Keratinocyte (primary cell): ENCODE results near the gene KCNQ2. TPM values are rescaled to one million over a fixed set of nuclear protein-coding genes. Genes with fewer than 3 reads are reported as not detected.

ENCODE experiments used
- DNase-seq: peaks from one replicate; pipeline ENCODE4 v3.0.0-alpha.2; 2011; ENCODE audit warnings: low read depth, missing footprints, low spot score
- FAIRE-seq: peaks from 2 replicates; lab custom pipeline; 2011; peaks lifted over from hg19 to GRCh38; lab: Jason Lieb, UNC
- H2AFZ ChIP-seq: 2 replicates; pipeline ENCODE4 v1.6.0; 2012; ENCODE audit warnings: low read length, control low read depth, inconsistent platforms; ENCODE audit not compliant: control insufficient read depth
- H3K27ac ChIP-seq: 2 replicates; pipeline ENCODE4 v1.5.1; 2011; ENCODE audit warnings: low read length; ENCODE audit not compliant: control insufficient read depth, insufficient read depth
- H3K27me3 ChIP-seq: 3 replicates; pipeline ENCODE4 v1.6.0; 2011; ENCODE audit warnings: low read length; ENCODE audit not compliant: control insufficient read depth, insufficient read depth; ENCODE audit errors: extremely low read depth
- H3K36me3 ChIP-seq, 2 experiments: 2 replicates in 1 of 2; 3 replicates in 1 of 2; pipeline ENCODE4 v1.5.1; 2011; ENCODE audit warnings: low read length in 2 of 2, mild to moderate bottlenecking in 1 of 2; ENCODE audit not compliant: control insufficient read depth in 2 of 2, insufficient read depth in 2 of 2; ENCODE audit errors: extremely low read depth in 1 of 2
- H3K4me1 ChIP-seq: 3 replicates; pipeline ENCODE4 v1.5.1; 2011; ENCODE audit warnings: low read length; ENCODE audit not compliant: control insufficient read depth, insufficient read depth; ENCODE audit errors: extremely low read depth
- H3K4me2 ChIP-seq: 3 replicates; pipeline ENCODE4 v1.6.0; 2011; ENCODE audit warnings: low read depth, low read length; ENCODE audit not compliant: control insufficient read depth, insufficient read depth; ENCODE audit errors: extremely low read depth
- H3K4me3 ChIP-seq, 3 experiments: fragments of 200-600 bp in 1 of 3; sonication (generic) in 1 of 3; 2 replicates in 2 of 3; 3 replicates in 1 of 3; pipeline ENCODE4 v1.5.1; 2011 to 2016; ENCODE audit warnings: low read length in 3 of 3, mild to moderate bottlenecking in 3 of 3, control low read depth in 2 of 3, inconsistent platforms in 1 of 3, low read depth in 1 of 3, mixed read lengths in 1 of 3, mixed run types in 1 of 3, moderate library complexity in 1 of 3; ENCODE audit not compliant: control insufficient read depth in 2 of 3, insufficient read depth in 2 of 3; ENCODE audit errors: extremely low read depth in 1 of 3
- H3K79me2 ChIP-seq: 2 replicates; pipeline ENCODE4 v1.6.0; 2012; ENCODE audit warnings: low read length; ENCODE audit not compliant: control insufficient read depth, insufficient read depth
- H3K9ac ChIP-seq: 3 replicates; pipeline ENCODE4 v1.6.0; 2011; ENCODE audit warnings: low read length; ENCODE audit not compliant: control insufficient read depth, insufficient read depth; ENCODE audit errors: extremely low read depth
- H3K9me1 ChIP-seq: 3 replicates; pipeline ENCODE4 v1.6.0; 2011; ENCODE audit warnings: low read length; ENCODE audit not compliant: control insufficient read depth, insufficient read depth; ENCODE audit errors: extremely low read depth
- H3K9me3 ChIP-seq: 2 replicates; pipeline ENCODE4 v1.5.1; 2012; ENCODE audit warnings: low read depth, low read length; ENCODE audit not compliant: control insufficient read depth
- H4K20me1 ChIP-seq: 3 replicates; pipeline ENCODE4 v1.6.0; 2011; ENCODE audit warnings: low read length; ENCODE audit not compliant: control insufficient read depth, insufficient read depth; ENCODE audit errors: extremely low read depth
- CTCF ChIP-seq, 3 experiments: IDR thresholded peaks in 1 of 3; conservative IDR thresholded peaks in 1 of 3; optimal IDR thresholded peaks in 1 of 3; 2 replicates in 2 of 3; 3 replicates in 1 of 3; pipeline versions ENCODE3 to v1.5.1; 2011; ENCODE audit warnings: low read length in 3 of 3, mild to moderate bottlenecking in 3 of 3, moderate library complexity in 2 of 3, control low read depth in 1 of 3, inconsistent platforms in 1 of 3; ENCODE audit not compliant: insufficient read depth in 2 of 3; ENCODE audit errors: extremely low read depth in 1 of 3
- EZH2 ChIP-seq: IDR thresholded peaks from one replicate; pipeline ENCODE4 v1.6.1; 2012; ENCODE audit warnings: inconsistent platforms, mild to moderate bottlenecking, low read length, moderate library complexity
- dilution Hi-C: fragments of 300-500 bp; cut with MboI; formaldehyde crosslinking; loops from one replicate; pipeline ENCODE4 v1.7.0; 2020; ENCODE audit warnings: low sequenced_read_pairs; ENCODE audit not compliant: extremely low pct_ligation_motif_present
- polyA plus RNA-seq, 5 experiments: library from polyadenylated mRNA; depleted of rRNA in 3 of 5; stranded (reverse) in 3 of 5; stranded (forward) in 1 of 5; unstranded in 1 of 5; fragments of >200 nt; gene quantifications; 1 replicate in 1 of 5; 2 replicates in 3 of 5; 3 replicates in 1 of 5; pipeline versions ENCODE4 v1.2.1 to v1.2.3, GENCODE V29; 2011 to 2012; ENCODE audit warnings: missing spikeins in 2 of 5, low read depth in 1 of 5, low replicate concordance in 1 of 5

The KCNQ2 gene
- polyA plus RNA-seq, 1 donor (not counting 4 experiments of a cell fraction or from before 2014, with no cell fraction given): not detected

- Histone ChIP-seq H3K27ac (no peak overlapping the region), H3K27me3 (peaks cover 17% of the 10 kb centered on the region), H3K4me3 (no peak overlapping the region), H3K9me3 (no peaks in the 10 kb centered on the region), H3K4me1 (no peaks in the 10 kb centered on the region), H3K36me3 (no peaks in the 10 kb centered on the region), H2AFZ (no peak overlapping the region), H3K9me1 (no peaks in the 10 kb centered on the region), H3K79me2 (no peaks in the 10 kb centered on the region), H4K20me1 (no peaks in the 10 kb centered on the region), H3K9ac (no peak overlapping the region), H3K4me2 (no peak overlapping the region)
- dilution Hi-C loops: no loop called here
- FAIRE-seq (no peak), DNase-seq (no peak)
- TF ChIP-seq CTCF (optimal IDR thresholded peaks at IDR 0.05 in 1 of 3, IDR thresholded peaks at IDR 0.05 in 1 of 3, conservative IDR thresholded peaks at IDR 0.05 in 1 of 3; ENCODE audit: extremely low read depth in 1 of 3, insufficient read depth in 2 of 3, low read length in 3 of 3): no peak
- TF ChIP-seq EZH2: no peak
Observed at GRCh38 chr20:63443606-63444395, 28.7 kb downstream of the KCNQ2 start.

GRCh38 chr20:63442100-63442493 lies 30.4 kb downstream of the KCNQ2 start:
- Histone ChIP-seq H4K20me1 (no peaks in the 10 kb centered on the region), H3K9ac (no peak overlapping the region), H3K79me2 (no peaks in the 10 kb centered on the region), H3K9me3 (no peaks in the 10 kb centered on the region), H3K27ac (no peak overlapping the region), H3K9me1 (no peaks in the 10 kb centered on the region), H3K4me2 (no peak overlapping the region), H2AFZ (no peak overlapping the region), H3K36me3 (no peaks in the 10 kb centered on the region), H3K4me1 (no peaks in the 10 kb centered on the region), H3K27me3 (peaks cover 2% of the 10 kb centered on the region), H3K4me3 (no peak overlapping the region)
- DNase-seq: no peak
- TF ChIP-seq EZH2 (no peak), CTCF (optimal IDR thresholded peaks at IDR 0.05 in 1 of 3, IDR thresholded peaks at IDR 0.05 in 1 of 3, conservative IDR thresholded peaks at IDR 0.05 in 1 of 3; ENCODE audit: extremely low read depth in 1 of 3, insufficient read depth in 2 of 3, low read length in 3 of 3) (peak; percentile 21 to 86 (median 78))
- no peak for FAIRE-seq
- dilution Hi-C loops: no loop called here
